ENCODE results near the gene PLEKHH1. TPM values are rescaled to one million over a fixed set of nuclear protein-coding genes. Genes with fewer than 3 reads are reported as not detected.
A peak's percentile ranks its signal among the peaks of the same experiment; 100 is the strongest.

The PLEKHH1 gene
- total and polyA plus RNA-seq, 2 of the 8 experiments (the other 6 are each of a cell fraction or from before 2014, with no cell fraction given): 28.3 to 33.3 TPM

DNA sequence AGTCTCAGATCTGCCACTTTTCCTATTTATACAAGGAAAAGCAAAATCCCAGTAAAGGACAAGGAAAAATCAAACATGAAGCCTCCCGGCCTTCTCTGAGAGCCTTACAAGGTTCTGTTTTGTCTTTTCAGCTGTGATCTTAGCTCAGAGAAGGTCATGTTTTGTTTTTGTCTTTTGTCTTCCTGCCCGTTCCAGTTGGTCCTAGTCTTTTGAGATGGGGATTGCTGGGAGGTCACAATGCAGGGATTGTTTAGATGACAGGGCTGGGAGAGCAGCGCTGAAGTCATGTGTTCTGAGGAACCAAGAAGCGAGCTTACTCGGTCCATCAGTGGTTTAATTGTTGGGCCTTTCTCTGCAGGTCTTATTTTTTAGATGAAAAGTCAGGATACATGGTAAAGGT is 6.0 kb downstream of the PLEKHH1 start:
- Histone ChIP-seq H2AK5ac (ENCODE audit: low read depth, low read length) (no peak overlapping the region), H3K14ac (ENCODE audit: insufficient read length) (no peak overlapping the region), H3K9me3 (ENCODE audit: insufficient read depth in 2 of 2, low read depth in 1 of 2, low read length in 1 of 2) (no peaks in the 10 kb centered on the region), H3K79me2 (ENCODE audit: control insufficient read depth in 1 of 2, insufficient read depth in 2 of 2, low read length in 2 of 2) (peaks cover 4 to 12% of the 10 kb centered on the region in 2 experiments; a peak in 3 of 4 replicates), H3K4me3 (ENCODE audit: extremely low read depth in 1 of 4, insufficient read depth in 2 of 4, low read depth in 3 of 4, low read length in 4 of 4) (no peak overlapping the region), H3K4me2 (ENCODE audit: insufficient read depth in 1 of 2, low read depth in 2 of 2, low read length in 2 of 2) (peak overlapping the region; percentile 3 to 6; a peak in 2 of 4 replicates), H3K18ac (ENCODE audit: extremely low read depth, low read length) (no peak overlapping the region), H3K23me2 (ENCODE audit: low read depth, low read length) (no peaks in the 10 kb centered on the region; the same call in 1 of the 2 replicates), H4K91ac (replicated peaks; ENCODE audit: insufficient read length, low read length) (no peak overlapping the region), H3K23ac (ENCODE audit: insufficient read length) (no peak overlapping the region), H3K27ac (ENCODE audit: low read depth, low read length) (no peak overlapping the region), H3K36me3 (ENCODE audit: control insufficient read depth in 2 of 4, insufficient read depth in 4 of 4, low read length in 3 of 4) (peaks cover 0 to 5% (median 1%) of the 10 kb centered on the region in 4 experiments; a peak in 4 of 8 replicates), H2BK5ac (ENCODE audit: low read depth, low read length) (no peak overlapping the region), H3K4me1 (replicated peaks in 1 of 4; ENCODE audit: control insufficient read depth in 3 of 4, insufficient read depth in 4 of 4, low read length in 3 of 4) (peaks cover 6 to 20% (median 14%) of the 10 kb centered on the region in 4 experiments), H3K56ac (replicated peaks; ENCODE audit: insufficient read length, low read depth, low read length) (no peak overlapping the region), H2BK12ac (ENCODE audit: low read depth, low read length) (no peak overlapping the region), H4K5ac (ENCODE audit: insufficient read length, low read depth, low read length) (no peak overlapping the region), H4K20me1 (replicated peaks in 1 of 2; ENCODE audit: control insufficient read depth in 1 of 2, insufficient read depth in 2 of 2, low read length in 2 of 2) (no peaks in the 10 kb centered on the region), H2BK20ac (ENCODE audit: low read length) (no peak overlapping the region), H3K9ac (replicated peaks in 1 of 4; ENCODE audit: extremely low read depth in 1 of 4, low read depth in 3 of 4, low read length in 3 of 4) (no peak overlapping the region), H2AFZ (ENCODE audit: low read length) (no peak overlapping the region), H3K79me1 (ENCODE audit: low read depth, low read length) (no peaks in the 10 kb centered on the region; the same call in 1 of the 2 replicates), H2BK120ac (replicated peaks; ENCODE audit: low read depth, low read length) (no peak overlapping the region), H2BK15ac (ENCODE audit: low read length) (no peak overlapping the region), H3K27me3 (replicated peaks in 1 of 4; ENCODE audit: control insufficient read depth in 3 of 4, extremely low read depth in 1 of 4, insufficient read depth in 3 of 4, low read length in 3 of 4) (no peaks in the 10 kb centered on the region), H4K8ac (ENCODE audit: extremely low read depth, insufficient read depth, low read length) (no peak overlapping the region), H3K4ac (replicated peaks; ENCODE audit: insufficient read length, low read depth, low read length) (no peak overlapping the region)
- FAIRE-seq (peak; percentile 42), DNase-seq (ENCODE audit: low read depth in 1 of 2, low spot score in 2 of 2) (no peak)
- ChIA-PET CTCF (ENCODE audit: partially characterized antibody) (interaction anchor here (0.7 to 43.6 kb wide), 6 partner anchors 12 to 179 kb away, joined by 3 to 924 read pairs (median 4); partner anchors contain the start of genes ATP6V1D and EIF2S1), POLR2A (ENCODE audit: partially characterized antibody) (interaction anchor here (1.0 to 2.1 kb wide), 7 partner anchors 9 to 32 kb away, joined by 3 to 5 read pairs (median 3); no protein-coding TSS in a partner anchor)
- 0 out of 2 replicates have a peak, but pooled peaks have one; percentile 9 for TF ChIP-seq TBP (IDR thresholded peaks at IDR 0.05; ENCODE audit: low read depth, low read length)
- TF ChIP-seq TAF7 (optimal IDR thresholded peaks at IDR 0.05; ENCODE audit: borderline replicate concordance, low read depth, low read length): no peak
- 65% methylated on average over 5 of the region's 5 CpGs; no CpG with 5 or more reads in 1 of the 2 experiments for WGBS, 2 experiments (ENCODE audit: extremely low coverage in 1 of 2, insufficient coverage in 1 of 2, insufficient read length in 1 of 2, insufficient replicate concordance in 2 of 2, low coverage in 1 of 2, low lambda C conversion rate in 2 of 2, missing lambda C conversion rate in 1 of 2)
